Nucleus accumbens (tissue), 56 donors: ENCODE measurements around the gene EGFL6.

Experiments used
- DNase-seq, 56 donors: peaks; one replicate each; lab custom pipeline; 2025; lab: John Stamatoyannopoulos, UW

EGFL6 gene, protein sequence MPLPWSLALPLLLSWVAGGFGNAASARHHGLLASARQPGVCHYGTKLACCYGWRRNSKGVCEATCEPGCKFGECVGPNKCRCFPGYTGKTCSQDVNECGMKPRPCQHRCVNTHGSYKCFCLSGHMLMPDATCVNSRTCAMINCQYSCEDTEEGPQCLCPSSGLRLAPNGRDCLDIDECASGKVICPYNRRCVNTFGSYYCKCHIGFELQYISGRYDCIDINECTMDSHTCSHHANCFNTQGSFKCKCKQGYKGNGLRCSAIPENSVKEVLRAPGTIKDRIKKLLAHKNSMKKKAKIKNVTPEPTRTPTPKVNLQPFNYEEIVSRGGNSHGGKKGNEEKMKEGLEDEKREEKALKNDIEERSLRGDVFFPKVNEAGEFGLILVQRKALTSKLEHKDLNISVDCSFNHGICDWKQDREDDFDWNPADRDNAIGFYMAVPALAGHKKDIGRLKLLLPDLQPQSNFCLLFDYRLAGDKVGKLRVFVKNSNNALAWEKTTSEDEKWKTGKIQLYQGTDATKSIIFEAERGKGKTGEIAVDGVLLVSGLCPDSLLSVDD

GRCh38 chrX:13569479-13570260 lies at the start of gene EGFL6:
EGFL6 (plus strand) TSS chrX:13569601; CDS start chrX:13569862, 261 bp downstream.
- peak in 1 of 56 donors; percentile 0 for DNase-seq

DNA sequence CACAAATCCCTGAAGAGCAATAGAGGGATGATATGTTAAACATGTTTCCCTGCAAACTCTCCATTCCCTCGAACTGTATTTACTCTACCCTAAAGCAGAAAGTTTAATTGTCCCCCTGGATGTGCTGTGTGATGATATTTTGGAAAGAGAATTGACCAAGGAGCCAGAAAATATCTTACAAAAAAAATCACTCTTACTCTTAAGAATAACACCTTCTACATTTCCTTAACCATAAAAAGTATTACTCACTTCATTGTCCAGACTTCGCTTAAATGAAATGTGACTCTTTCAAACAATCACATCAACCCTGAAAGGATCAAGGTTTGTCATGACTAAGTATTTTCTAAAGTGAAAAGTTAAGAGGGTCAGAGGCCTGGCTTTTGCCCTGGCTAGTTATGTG lies 49.0 kb upstream of the EGFL6 start:
- no peak for DNase-seq

- DNase-seq: no peak
Measured at GRCh38 chrX:13520936-13521335, 48.5 kb upstream of the EGFL6 start.

GRCh38 chrX:13522811-13523210 lies 46.6 kb upstream of the EGFL6 start:
- no peak for DNase-seq

DNA sequence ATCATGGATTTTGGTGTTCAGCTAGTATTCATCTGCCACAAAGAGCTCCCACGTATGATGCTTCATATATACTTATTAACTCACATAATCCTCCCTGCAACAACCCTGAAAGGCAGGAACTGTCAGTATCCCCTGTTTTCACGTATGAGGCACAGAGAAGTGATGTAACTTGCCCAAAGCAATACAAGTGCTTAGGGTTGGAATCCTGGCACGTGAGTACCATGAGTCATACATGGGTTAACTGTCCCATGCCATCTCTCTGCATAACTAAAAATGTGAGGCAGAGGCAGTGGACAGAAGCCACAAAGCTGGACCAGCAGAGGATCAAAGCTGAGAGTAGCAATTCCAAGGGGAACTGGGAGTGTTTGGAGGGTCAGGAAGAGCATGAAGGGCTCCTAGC lies 35.7 kb upstream of the EGFL6 start:
- DNase-seq: no peak

DNA sequence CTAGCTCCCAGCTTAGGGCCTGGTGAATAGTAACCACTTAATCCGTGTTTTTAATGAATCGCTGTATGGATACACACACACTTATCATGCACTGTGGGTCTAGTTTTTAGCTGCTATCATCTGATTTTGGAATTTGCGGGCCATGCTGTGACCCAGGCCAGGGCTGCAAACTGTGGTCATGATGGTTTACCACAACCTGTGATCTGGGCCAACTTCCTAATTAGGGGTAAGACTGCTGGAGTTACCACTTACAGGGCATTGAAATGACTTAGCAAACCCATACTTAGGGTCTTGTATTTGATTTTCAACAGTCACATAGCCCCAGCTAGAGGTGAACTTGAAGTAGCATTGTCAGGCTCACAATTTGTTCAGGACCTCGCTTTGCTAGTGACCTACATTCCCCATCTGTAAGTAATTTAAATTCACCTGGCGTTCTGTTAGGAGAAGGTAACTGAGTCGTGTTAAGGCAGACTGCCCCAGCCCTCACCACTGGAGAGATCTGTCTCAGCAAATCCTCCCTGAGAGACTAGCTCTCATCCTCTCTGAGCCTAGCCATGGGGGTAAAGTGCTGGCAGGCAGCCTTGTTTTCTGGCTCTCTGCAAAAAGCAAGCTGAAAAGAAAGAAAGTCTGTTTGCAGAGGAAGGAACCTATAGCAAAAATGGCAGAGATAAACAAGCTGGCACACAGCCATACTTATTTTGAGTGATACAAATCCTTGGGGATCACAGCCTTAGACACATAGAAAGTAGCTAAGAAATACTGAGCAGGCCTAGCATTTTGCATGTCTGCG lies 33.8 kb upstream of the EGFL6 start:
- DNase-seq: no peak

GRCh38 chrX:13536551-13536950 lies 32.9 kb upstream of the EGFL6 start:
- no peak for DNase-seq

GRCh38 chrX:13538414-13538813 lies 31.0 kb upstream of the EGFL6 start:
- DNase-seq: no peak

DNA sequence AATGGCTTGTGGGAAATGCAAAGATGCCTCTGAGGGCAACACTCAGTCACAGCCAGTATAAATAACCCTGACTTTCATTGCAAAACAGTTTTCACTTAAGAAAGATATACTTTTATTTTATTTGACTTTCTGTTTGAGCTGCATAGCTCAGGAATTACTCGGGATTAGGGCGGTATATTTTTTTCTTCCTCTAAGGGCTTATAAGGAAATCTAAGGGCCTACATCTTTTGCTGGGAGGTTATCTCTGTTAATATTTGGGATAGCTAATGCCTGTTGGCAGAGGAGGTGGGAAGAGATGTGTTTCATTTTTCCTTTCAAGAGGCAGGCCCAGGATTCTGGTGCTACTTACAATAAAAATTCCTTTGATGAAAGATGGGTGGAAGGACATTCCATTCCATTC lies 28.8 kb upstream of the EGFL6 start:
- no peak for DNase-seq

- no peak for DNase-seq
Measured at GRCh38 chrX:13545726-13546125, 23.7 kb upstream of the EGFL6 start.

GRCh38 chrX:13547671-13548070 lies 21.7 kb upstream of the EGFL6 start:
- no peak for DNase-seq

DNA sequence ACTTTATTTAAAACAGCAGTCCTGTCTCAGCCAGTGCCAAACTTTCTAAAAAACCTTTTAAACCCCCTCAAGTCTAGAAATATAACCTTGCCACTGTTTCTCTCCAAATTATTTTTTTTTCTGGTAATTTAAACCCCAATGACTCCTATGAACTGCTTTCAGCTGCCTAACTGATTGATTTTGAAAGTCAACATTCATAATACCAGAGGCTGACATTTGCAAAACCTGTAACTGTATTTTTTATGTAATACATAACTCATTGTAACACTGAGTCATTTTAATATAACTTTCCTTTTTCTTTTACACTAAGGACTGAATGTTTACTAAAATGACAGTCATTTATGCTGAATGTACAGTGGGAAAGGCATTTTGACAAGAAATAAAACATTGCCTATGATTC lies 19.1 kb upstream of the EGFL6 start:
- DNase-seq: no peak

- no peak for DNase-seq
Measured at GRCh38 chrX:13551610-13552009, 17.8 kb upstream of the EGFL6 start.

- DNase-seq: no peak
Measured at GRCh38 chrX:13552892-13553291, 16.5 kb upstream of the EGFL6 start.

DNA sequence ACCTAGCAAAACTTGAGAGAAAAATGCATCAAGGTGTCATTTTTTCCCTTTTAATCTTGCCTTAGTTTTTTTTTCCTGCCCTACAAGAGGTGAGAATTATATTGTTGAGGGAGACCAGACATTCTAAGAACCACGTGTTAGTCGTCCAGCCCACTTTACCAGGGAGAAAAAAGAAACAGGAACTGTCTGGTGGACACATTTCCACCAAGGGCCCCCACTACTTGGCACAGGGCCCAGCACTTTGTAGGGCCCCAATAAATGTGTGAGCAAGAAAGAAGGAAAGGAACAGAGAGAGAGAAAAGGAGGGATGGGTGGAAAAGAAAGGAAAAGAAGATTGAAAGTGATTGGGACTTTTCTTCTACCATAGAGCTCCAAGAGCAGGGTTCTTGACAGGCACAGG lies 3.9 kb upstream of the EGFL6 start:
- no peak for DNase-seq

DNA sequence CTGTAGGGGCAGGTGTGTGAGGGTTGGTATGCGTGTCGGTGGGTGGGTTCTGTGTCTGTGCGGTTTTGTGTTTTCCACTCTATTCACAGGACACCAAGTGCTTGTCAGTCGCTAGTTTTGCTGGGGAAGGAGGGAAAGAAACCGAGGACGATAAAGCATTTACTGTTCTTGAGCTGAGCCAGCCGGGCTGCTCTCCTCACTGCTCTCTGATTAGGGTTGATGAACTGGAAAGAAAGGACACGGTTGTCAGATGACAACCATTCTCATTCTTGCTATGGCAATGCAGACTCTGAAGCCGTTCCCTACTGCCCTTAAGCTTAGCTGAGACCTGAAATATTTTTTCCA lies 832 bp downstream of the EGFL6 start:
- no peak for DNase-seq

DNA sequence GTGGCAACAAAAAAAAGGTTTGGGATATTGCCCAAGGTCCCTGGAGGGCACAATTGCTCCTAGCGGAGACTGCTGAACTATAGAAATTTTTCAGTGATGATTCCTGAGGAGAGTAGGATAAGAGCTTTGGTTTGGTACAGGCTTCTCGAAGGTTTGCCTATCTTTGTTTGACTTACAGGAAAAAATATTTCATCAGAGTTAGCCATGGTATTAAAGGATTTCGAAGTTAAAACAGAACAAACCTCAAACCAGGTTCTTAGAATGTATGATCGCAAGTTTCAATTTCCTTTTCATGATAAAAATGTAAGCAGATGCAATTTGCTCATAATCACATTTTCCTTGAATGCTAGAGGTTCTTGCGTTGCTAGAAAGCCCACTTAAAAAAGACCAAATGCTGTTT lies 1.7 kb downstream of the EGFL6 start:
- DNase-seq: no peak

- no peak for DNase-seq
Measured at GRCh38 chrX:13574600-13574999, 5.2 kb downstream of the EGFL6 start.

DNA sequence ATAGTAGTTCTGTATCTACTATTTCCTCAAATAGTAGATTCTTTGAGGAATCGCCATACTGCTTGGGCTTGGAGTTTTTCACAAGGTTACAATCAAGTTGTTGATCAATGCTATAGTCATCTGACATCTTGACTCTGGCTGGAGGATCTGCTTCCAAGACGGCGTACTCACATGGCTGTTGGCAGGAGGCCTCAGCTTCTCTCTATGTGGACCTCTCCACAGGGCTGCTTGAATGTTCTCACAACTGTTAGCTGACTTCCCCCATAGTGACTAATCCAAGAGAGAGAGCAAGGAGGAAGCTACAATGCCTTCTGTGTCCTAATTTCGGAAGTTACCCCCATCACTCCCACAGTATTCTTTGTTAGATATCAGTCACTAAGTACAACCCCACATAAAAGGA lies 10.3 kb downstream of the EGFL6 start:
- DNase-seq: no peak

GRCh38 chrX:13581554-13581953 lies 12.2 kb downstream of the EGFL6 start:
- DNase-seq: no peak
